SK-N-SH treated with all-trans-retinoic acid at 6 μM for 48 hours (cell line): Measurements from ENCODE around the gene RTN4R.

Experiments
- BACH2 ChIP-seq: fragments of 250-450 bp; sonication (Bioruptor Pico); IDR thresholded peaks from 2 replicates; pipeline ENCODE4 v1.9.0; 2021; ENCODE audit warnings: mild to moderate bottlenecking, borderline replicate concordance
- GLIS3 ChIP-seq: fragments of 250-450 bp; sonication (Bioruptor Pico); IDR thresholded peaks from 2 replicates; pipeline ENCODE4 v1.5.0; 2020; ENCODE audit warnings: mild to moderate bottlenecking, moderate library complexity
- ISL1 ChIP-seq: fragments of 250-450 bp; sonication (Bioruptor Pico); IDR thresholded peaks from 2 replicates; pipeline ENCODE4 v2.1.2; 2022; ENCODE audit warnings: mild to moderate bottlenecking, moderate library complexity
- PPARA ChIP-seq: fragments of 250-450 bp; sonication (Bioruptor Pico); IDR thresholded peaks from 2 replicates; pipeline ENCODE4 v1.5.0; 2020; ENCODE audit warnings: mild to moderate bottlenecking, borderline replicate concordance
- RARB ChIP-seq: fragments of 250-450 bp; sonication (Bioruptor Pico); IDR thresholded peaks from 2 replicates; pipeline ENCODE4 v1.8.0; 2021; ENCODE audit warnings: mild to moderate bottlenecking, moderate library complexity
- TCF4 ChIP-seq: fragments of 250-450 bp; sonication (Bioruptor Pico); IDR thresholded peaks from 2 replicates; pipeline ENCODE4 v1.8.0; 2021; ENCODE audit warnings: mild to moderate bottlenecking, moderate library complexity, borderline replicate concordance
- TOX ChIP-seq: fragments of 250-450 bp; sonication (Bioruptor Pico); IDR thresholded peaks from 2 replicates; pipeline ENCODE4 v1.8.0; 2021; ENCODE audit warnings: mild to moderate bottlenecking, moderate library complexity, borderline replicate concordance
- ZC3H10 ChIP-seq: fragments of 250-450 bp; sonication (Bioruptor Pico); IDR thresholded peaks from 2 replicates; pipeline ENCODE4 v1.5.1; 2021; ENCODE audit warnings: mild to moderate bottlenecking, moderate library complexity
- ZFP30 ChIP-seq: fragments of 450-650 bp; formaldehyde crosslinking; IDR thresholded peaks from 2 replicates; pipeline ENCODE4 v1.5.0; 2022; ENCODE audit warnings: mild to moderate bottlenecking, moderate library complexity
- ZNF565 ChIP-seq: fragments of 450-650 bp; formaldehyde crosslinking; conservative IDR thresholded peaks from 2 replicates; pipeline ENCODE4 v1.5.0; 2020; ENCODE audit warnings: low read depth, mild to moderate bottlenecking, moderate library complexity
- TF ChIP-seq, protein P1 (sequence below): fragments of 250-450 bp; sonication (Bioruptor Pico); IDR thresholded peaks from 2 replicates; pipeline ENCODE4 v1.5.0; 2020; ENCODE audit warnings: mild to moderate bottlenecking, moderate library complexity
- TF ChIP-seq, protein P2 (sequence below): fragments of 250-450 bp; sonication (Bioruptor Pico); IDR thresholded peaks from 2 replicates; pipeline ENCODE4 v1.5.1; 2021; ENCODE audit warnings: mild to moderate bottlenecking, moderate library complexity
- TF ChIP-seq, protein P3 (sequence below): fragments of 250-450 bp; sonication (Bioruptor Pico); IDR thresholded peaks from 2 replicates; pipeline ENCODE4 v1.5.1; 2020; ENCODE audit warnings: low read depth, mild to moderate bottlenecking, moderate library complexity
- TF ChIP-seq, protein P4 (sequence below): fragments of 250-450 bp; sonication (Bioruptor Pico); IDR thresholded peaks from 2 replicates; pipeline ENCODE4 v1.8.0; 2020; ENCODE audit warnings: mild to moderate bottlenecking, moderate library complexity, borderline replicate concordance

DNA sequence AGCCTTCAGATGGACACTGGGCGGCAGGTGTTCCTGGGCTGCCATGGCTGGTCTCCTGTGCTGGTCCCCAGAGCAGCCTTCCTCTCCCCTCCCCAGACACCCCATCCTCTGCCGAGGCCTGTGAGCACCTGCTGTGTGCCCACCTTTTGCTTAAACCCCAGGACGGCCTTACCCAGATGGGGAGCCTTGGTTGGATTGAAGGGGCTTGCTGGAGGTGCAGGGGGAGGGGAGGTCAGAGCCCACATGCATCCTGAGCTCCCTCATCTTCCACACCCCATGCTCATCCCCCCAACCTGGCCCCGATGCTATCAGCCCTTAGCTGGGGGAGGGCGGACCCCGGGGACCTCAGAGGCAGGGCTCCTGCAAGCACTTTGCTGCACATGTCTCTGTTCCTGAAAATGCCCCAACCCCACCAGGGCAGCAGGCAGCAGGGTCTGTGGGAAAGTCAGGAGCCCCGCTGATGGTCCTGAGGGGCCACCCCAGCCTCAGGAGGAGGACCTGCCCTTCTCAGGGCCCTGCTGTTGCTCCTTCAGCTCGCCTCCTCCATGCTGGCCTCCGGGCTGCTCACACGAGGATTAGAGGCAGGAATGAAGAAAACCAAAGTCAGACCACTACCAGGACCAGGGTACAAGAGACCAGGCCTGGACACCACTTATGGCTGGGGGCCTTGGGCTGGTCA, 75.7 kb downstream of the RTN4R start:
- TF ChIP-seq TCF4 (CRISPR knock-in tag) (no peak), ZFP30 (no peak), TOX (CRISPR knock-in tag) (no peak), RARB (CRISPR knock-in tag) (no peak), ZNF565 (CRISPR knock-in tag) (no peak), ZC3H10 (CRISPR knock-in tag) (no peak), PPARA (no peak), ISL1 (CRISPR knock-in tag) (no peak), BACH2 (CRISPR knock-in tag) (no peak), GLIS3 (CRISPR knock-in tag) (no peak)
- TF ChIP-seq, protein P1, sequence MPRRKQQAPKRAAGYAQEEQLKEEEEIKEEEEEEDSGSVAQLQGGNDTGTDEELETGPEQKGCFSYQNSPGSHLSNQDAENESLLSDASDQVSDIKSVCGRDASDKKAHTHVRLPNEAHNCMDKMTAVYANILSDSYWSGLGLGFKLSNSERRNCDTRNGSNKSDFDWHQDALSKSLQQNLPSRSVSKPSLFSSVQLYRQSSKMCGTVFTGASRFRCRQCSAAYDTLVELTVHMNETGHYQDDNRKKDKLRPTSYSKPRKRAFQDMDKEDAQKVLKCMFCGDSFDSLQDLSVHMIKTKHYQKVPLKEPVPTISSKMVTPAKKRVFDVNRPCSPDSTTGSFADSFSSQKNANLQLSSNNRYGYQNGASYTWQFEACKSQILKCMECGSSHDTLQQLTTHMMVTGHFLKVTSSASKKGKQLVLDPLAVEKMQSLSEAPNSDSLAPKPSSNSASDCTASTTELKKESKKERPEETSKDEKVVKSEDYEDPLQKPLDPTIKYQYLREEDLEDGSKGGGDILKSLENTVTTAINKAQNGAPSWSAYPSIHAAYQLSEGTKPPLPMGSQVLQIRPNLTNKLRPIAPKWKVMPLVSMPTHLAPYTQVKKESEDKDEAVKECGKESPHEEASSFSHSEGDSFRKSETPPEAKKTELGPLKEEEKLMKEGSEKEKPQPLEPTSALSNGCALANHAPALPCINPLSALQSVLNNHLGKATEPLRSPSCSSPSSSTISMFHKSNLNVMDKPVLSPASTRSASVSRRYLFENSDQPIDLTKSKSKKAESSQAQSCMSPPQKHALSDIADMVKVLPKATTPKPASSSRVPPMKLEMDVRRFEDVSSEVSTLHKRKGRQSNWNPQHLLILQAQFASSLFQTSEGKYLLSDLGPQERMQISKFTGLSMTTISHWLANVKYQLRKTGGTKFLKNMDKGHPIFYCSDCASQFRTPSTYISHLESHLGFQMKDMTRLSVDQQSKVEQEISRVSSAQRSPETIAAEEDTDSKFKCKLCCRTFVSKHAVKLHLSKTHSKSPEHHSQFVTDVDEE (CRISPR knock-in tag) = no peak
- TF ChIP-seq, protein P2, sequence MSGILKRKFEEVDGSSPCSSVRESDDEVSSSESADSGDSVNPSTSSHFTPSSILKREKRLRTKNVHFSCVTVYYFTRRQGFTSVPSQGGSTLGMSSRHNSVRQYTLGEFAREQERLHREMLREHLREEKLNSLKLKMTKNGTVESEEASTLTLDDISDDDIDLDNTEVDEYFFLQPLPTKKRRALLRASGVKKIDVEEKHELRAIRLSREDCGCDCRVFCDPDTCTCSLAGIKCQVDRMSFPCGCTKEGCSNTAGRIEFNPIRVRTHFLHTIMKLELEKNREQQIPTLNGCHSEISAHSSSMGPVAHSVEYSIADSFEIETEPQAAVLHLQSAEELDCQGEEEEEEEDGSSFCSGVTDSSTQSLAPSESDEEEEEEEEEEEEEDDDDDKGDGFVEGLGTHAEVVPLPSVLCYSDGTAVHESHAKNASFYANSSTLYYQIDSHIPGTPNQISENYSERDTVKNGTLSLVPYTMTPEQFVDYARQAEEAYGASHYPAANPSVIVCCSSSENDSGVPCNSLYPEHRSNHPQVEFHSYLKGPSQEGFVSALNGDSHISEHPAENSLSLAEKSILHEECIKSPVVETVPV (CRISPR knock-in tag) = no peak
- TF ChIP-seq, protein P3, sequence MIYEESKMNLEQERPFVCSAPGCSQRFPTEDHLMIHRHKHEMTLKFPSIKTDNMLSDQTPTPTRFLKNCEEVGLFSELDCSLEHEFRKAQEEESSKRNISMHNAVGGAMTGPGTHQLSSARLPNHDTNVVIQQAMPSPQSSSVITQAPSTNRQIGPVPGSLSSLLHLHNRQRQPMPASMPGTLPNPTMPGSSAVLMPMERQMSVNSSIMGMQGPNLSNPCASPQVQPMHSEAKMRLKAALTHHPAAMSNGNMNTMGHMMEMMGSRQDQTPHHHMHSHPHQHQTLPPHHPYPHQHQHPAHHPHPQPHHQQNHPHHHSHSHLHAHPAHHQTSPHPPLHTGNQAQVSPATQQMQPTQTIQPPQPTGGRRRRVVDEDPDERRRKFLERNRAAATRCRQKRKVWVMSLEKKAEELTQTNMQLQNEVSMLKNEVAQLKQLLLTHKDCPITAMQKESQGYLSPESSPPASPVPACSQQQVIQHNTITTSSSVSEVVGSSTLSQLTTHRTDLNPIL (CRISPR knock-in tag) = no peak
- TF ChIP-seq, protein P4, sequence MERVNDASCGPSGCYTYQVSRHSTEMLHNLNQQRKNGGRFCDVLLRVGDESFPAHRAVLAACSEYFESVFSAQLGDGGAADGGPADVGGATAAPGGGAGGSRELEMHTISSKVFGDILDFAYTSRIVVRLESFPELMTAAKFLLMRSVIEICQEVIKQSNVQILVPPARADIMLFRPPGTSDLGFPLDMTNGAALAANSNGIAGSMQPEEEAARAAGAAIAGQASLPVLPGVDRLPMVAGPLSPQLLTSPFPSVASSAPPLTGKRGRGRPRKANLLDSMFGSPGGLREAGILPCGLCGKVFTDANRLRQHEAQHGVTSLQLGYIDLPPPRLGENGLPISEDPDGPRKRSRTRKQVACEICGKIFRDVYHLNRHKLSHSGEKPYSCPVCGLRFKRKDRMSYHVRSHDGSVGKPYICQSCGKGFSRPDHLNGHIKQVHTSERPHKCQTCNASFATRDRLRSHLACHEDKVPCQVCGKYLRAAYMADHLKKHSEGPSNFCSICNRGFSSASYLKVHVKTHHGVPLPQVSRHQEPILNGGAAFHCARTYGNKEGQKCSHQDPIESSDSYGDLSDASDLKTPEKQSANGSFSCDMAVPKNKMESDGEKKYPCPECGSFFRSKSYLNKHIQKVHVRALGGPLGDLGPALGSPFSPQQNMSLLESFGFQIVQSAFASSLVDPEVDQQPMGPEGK (CRISPR knock-in tag) = no peak
